HG02642 (cell line): ENCODE results near the gene PCBP3.

ENCODE experiments used
- ATAC-seq: cut with Tn5 transposase; IDR thresholded peaks from one replicate; pipeline ENCODE4 v1.9.1; 2021; ENCODE audit warnings: mild to moderate bottlenecking; ENCODE audit not compliant: unreplicated experiment, poor library complexity

The PCBP3 gene

DNA sequence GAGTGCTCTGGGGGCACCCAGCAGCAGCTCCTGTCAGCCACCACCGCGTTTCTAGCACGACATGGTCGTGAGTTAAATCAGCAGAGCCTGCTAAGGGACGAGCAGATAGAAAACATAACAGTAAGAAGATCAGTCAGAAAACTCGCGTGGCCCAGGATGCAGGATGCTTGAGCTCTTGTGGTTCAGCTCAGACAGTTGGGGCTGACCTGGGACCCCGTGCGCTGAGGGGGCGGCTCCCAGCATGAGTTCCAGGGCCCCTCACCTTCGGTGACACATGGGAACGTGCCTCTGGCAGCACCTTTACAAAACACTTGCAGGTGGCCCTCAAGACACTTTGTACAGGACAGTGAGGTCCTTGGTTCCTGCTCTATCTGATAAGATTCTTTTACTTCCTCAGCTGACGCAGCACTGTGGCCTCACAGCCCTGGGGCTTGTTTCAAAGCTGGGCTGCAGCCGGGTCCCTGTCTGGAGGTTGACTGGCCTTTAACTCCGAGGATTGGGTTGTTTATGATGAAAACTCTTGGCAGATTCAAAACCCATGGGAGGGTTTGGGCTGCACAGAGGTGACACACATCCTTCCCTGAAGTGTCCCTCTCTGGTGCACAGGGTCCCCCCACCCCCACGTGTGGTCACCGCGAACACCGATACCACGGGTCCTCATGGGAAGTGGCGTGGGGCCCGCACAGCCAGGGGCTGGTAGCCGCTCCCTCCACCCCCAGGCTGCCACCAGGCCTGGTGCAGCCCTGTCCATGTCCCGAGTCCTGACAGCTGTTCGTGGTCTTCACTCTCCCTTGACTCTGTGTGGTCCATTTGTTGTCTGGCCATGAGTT is 272.7 kb downstream of the PCBP3 start:
- no peak for ATAC-seq

DNA sequence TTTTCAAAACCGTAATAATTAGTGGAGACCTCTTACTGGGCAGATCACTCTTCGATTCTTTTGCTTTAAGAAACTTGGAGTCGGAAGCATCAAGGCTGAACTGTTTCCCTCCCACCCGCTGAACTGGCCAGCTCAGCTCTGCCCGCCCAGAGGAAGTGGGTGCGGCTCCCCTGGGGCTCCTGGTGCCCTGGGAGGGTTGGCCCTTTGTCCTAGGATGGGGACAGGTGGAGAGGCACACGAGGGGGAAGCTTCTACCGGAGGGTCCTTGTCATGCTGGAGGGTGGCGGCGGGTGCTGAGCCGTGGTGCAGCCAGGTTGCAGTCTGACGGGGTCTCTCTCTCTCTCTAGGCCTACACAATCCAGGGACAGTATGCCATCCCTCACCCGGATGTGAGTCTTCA is 273.7 kb downstream of the PCBP3 start:
- no peak for ATAC-seq

DNA sequence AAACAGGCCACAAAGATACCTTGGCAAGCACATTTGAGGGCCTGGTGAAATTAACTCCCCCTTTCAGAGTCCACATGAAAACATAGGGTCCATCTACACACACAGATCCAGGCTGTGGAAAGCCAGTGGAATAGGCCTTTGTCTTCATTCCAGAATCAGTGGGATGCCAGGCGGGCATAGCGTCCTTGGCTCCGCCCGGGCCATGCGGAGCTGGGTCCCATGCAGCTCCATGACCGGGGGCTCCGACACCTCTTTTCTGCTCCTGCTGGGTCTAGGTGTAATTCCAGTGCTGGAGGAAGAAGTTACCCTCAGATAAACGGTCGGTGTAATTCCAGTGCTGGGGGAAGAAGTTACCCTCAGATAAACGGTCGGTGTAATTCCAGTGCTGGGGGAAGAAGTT is 274.5 kb downstream of the PCBP3 start:
- ATAC-seq, result no peak

DNA sequence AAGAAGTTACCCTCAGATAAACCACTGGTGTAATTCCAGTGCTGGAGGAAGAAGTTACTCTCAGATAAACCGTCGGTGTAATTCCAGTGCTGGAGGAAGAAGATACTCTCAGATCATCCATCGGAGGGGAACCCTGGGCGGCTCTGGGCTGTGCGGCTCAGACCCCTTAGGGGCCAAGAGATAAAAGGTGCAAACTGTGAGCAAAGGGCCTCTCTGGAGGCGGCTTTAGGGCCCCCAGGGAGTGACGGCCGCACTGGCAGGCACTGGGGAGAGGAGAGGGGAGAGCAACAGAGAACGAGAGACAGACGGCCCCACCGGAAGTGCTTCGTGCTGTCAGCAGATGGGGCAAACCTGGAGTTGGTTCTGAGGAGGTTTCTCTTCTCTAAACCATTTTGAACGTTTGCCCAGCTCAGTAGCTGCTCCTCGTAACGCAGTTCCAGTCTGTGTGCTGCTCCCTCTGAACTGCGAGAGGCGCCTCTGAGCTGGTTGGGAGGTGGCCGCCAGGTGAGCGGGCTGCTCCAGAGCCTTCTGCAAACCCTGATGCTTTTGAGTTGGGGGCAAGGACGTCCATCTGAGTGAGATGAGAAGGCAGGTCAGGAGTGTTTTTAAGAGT is 275.4 kb downstream of the PCBP3 start:
- no peak for ATAC-seq

DNA sequence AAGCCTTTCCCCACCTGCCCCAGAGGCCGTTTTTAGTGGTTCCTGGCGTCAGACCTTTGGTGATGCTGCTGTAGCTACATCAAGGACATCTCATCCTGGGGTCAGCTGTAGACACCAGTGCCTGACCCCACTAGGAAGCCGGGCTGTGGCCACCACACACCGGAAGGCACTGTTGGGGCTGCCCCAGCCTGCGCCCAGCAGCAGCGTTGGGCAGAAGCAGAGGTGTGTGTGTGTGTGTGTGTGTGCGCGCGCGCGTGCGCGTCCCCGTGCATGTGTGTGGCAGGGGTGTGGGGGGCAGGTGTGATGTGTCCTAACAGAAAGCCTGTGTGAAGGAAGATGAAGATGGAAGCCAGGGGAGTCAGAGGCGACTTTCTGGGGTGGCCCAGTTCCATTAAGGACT is 276.1 kb downstream of the PCBP3 start:
- no peak for ATAC-seq

DNA sequence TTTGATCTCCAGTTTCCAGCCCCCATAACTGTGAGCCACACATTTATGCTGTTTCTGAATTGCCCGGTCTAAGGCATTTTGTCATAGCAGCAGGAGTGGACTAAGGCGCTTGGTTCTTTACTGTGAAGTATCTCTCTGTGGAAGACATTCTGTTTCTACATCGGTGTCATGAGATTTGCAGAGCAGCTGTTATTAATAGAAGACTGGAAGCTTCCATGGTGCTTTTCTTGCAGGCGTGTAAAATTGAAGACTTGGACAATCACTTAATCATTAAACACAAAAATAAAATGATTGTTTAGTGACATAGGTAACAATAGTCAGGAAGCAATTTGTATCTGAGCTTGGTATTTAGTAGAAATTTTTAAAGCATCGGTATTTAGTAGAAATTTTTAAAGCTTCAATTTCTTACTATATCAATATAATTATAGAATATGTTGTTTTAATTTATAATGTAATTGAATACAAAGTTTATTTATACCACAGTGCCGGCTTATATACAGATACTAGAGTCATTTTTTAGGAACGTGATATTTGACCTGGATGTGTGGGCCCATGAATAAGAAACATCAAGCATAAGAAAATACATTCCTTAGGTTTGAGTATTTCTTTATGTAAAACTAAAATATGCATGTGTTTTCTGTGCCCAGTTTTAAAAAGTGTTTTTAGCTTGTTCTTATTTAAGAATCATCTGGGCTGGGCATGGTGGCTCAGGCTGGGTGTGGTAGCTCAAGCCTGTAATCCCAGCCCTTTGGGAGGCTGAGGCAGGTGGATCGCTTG is 277.5 kb downstream of the PCBP3 start:
- ATAC-seq, result no peak

DNA sequence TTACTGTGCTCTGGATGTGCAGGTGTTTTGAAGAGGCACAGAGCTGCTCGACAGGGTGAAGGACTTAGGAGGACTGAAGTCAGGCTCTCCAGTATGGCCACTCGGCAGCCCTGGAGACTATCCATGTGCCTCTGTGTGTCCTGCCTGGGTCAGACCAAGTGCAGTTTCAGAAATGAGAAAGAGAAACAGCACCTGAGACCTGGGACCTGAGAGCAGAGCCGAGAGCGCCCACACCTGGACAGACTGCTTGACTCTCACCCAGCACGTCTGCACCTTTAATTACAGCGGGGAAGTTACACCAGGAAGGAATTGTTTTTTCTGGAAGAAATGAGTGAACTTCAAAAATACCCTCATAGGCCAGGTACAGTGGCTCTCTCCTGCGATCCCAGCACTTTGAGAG is 278.4 kb downstream of the PCBP3 start:
- no peak for ATAC-seq

DNA sequence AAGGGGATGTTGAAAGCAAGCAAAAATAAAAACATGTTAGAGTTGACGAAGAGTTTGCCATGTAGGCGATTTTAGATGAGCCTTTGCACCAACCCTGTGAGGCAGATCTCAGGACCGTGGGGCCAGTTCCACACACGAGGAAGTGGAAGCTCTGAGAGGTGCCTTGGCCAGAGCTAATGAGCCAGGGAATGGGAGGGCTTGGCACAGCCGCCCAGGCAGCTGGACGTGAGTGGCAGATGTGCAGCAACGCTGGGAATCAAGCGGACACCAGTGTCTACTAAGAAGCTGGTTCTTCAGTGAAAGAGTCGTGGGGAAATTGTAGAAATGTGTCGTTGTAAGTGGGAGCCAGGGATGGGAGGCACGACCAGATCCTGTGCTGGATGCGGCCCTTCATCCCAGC is 279.1 kb downstream of the PCBP3 start:
- no peak for ATAC-seq

DNA sequence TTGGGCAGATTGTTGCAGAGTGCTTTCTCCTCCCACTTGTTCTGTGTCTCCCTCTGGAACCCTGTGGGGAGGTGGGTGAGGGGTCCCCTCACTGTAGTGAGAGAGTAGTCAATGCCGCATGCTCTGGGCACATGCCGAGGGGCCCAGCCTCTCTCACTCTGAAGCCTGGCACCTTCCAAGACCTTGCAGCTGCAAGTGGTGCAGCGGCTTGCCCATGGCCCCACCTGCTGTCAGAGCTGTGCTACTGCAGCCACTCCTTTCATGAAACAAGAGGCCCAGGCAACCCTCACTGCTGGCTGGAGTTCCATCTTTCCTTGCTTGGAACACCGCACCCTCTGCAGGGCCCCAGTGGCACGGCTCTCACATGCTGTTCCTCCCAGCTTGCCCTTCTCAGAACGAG is 279.6 kb downstream of the PCBP3 start:
- no peak for ATAC-seq

DNA sequence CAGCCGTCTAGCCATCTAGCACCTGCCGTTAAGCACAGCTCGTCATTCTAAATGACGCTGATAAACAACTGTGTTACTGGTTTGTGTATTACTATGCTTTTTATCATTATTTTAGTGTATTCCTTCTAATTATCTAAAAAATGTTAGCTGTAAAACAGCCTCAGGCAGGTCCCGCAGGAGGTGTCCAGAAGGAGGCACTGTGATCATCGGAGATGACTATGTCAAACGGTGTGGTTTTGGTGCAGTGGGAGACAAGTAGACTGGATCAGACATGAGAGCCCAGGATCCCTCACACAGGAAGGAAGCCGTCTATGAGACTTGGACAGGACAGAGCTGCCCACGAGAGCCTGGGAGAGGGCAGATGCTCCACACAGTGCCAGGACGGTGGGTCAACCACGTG is 282.8 kb downstream of the PCBP3 start:
- no peak for ATAC-seq

DNA sequence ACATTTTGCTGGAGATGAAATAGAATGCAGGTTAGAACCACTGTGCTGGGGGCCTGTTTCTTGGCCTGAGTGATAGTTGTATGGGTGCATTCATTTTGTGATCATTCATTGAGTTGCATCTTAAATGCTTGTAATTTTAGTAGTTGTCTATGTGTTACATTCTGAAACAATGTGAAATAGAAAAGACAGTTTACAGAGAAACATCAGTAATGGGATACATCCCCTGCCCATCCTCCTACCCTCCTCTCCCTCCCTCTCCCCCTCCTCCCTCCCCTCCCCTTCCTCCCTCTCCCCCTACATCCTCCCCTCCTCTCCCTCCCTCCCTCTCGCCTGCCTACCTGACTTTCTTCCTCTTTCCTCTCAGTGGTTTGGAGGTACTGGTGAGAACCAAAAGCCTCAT is 283.5 kb downstream of the PCBP3 start:
- no peak for ATAC-seq

DNA sequence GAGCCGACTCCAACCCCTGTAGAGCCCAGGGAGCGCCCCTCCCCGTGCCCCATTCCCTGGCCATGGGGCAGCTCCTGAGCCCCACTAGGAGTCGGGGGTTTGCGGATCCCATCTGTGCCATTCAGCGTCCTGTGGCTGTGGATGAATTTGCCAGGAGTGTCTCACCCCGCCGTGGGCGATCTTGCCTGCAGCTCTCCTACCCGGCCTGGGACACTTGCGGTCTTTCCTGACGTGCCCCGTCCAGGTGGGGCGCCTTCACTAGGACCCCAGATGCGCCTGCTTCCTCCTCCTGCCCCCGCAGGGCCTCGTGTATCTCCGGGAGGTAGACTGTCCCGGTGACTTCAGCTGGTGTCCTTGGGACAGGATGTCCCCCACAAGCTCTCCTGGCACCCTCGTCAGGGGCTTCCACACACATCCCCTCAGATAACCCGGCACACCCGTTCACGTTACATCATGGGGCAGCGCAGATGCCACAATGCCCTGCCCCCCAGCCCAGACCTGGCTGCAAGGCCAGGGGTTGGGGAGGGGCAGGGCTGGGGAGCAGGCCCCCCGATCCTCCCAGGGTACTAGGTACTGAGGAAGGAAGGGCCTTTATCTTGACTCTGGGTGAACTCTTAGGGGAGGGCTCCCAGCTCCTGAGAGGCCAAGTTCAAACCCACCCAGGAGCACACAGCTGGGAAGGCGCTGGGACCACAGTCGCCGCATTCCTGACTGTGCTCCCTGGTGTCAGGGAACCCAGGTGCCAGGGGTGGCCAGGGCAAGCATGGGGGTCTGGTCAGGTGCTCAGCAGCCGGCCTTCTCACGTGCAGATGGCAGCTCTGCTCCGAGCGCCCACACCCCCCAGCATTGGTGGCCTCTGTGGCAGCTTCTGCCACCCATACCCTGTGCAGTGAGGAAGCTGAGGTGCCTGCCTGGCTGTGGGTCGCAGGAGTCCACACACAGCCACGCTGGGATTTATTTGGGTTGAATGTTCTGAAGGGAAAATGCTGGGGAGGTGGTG is 284.6 kb downstream of the PCBP3 start:
- no peak for ATAC-seq

DNA sequence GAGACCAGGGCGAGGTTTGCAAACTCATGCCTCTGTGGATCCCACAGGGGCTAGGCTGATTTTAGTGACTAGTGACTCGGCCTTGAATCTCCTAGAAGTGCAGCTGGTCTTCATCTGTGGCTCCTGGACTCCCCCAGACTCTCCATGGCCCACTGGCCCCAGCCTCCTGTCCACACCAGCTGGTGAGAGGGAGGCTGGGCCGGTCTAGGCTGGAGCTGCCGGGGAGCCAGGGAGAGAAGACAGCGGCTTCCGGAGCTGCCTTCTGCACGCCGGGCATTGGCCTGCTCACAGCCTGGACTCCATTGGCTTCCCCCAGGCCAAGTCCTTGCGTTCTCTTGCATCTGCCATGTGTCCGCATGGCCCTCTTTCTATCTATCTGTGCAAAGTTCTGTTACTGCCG is 285.9 kb downstream of the PCBP3 start:
- no peak for ATAC-seq

DNA sequence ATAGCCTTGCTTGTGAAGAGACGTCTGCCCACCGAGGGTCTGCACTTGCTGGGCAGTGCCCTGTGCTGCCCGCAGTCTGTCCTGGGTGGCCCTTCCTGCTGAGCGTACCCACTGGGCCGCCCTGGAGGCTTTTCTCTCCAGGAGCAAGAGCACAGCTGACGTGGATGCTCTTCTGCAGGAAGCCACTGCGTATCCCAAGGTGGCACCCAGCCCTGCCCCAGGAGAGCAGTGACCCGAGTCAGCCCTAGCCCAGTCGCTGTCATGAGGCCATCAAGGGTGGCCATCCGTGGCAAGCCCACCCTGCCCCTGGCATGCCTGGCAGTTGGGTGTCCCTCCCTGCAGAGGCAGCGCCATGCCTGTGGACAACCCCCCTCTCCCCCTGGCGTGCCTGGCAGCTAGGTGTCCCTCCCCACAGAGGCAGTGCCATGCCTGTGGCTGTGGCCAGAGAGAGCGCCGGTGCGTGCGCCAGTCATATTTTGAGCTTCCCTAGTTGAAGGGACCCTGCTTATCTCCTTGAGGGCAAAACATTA is 286.8 kb downstream of the PCBP3 start:
- no peak for ATAC-seq

DNA sequence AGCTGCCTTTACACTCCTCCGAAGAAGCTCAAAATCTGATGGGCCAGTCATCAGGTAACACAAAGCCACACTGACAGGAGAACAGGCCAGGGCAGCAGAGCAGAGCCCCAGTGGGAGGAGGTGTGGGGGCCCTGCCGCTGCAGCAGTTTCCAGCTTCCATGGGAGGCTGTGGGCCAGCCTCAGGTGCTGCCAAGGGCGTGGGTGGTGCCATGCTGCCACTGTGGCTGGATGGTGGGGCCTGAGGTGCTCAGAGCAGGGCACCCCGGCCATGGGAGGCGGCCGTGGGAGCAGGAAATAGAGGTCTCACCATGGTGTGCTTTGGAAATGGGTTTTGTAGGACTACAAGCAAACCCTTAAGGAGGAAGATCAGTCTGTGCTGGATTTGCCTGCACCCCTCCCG is 287.3 kb downstream of the PCBP3 start:
- ATAC-seq, result no peak

DNA sequence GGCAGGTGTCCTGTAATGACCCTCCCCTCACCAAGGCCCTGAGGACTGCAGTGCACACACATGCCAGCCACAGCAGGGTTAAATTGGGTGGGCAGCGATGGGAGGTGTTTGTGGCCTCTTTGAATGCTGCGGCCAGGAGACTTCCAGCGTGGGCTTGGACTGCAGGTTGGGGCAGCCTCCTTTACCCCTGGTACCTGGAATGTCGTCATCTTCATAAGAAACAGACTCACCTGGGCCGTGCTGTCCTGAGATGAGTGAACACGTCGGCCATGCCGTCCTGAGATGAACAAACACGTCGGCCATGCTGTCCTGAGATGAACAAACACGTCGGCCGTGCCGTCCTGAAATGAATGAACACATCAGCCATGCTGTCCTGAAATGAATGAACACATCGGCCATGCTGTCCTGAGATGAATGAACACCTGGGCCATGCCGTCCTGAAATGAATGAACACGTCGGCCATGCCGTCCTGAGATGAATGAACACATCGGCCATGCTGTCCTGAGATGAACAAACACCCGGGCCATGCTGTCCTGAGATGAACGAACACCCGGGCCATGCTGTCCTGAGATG is 288.0 kb downstream of the PCBP3 start:
- ATAC-seq, result no peak

DNA sequence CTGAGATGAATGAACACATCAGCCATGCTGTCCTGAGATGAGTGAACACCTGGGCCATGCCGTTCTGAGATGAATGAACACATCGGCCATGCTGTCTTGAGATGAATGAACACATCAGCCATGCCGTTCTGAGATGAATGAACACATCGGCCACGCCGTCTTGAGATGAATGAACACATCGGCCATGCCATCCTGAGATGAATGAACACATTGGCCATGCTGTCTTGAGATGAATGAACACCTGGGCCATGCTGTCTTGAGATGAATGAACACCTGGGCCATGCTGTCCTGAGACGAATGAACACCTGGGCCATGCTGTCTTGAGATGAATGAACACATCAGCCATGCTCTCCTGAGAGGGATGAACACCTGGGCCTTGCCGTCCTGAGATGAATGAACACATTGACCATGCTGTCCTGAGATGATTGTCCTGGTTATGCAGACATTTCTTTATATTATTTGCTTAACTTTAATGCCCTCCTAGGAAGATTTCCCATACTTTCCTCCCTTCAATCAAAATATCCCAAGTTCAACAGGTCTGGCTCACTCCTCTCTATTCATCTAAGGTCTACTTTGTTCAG is 289.5 kb downstream of the PCBP3 start:
- ATAC-seq, result no peak

DNA sequence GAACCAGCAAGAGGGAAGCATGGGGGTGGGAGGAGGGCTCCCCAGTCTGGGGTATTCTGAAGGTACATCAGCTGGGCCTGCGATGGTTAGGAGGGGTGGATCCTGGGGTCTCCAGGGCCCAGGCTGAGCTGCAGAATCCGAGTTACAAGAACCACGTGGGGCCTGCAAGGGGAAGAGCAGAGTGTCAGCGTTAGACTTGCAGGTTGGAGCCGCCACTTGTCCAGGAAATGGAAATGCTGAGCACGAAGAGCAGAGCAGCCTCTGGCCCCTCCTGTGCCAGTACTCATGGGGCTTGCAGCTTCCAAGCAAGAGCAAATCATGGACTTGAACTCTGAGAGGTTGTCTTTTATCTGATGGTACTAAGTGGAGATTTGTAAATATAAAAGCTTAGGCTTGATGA is 290.6 kb downstream of the PCBP3 start:
- no peak for ATAC-seq

DNA sequence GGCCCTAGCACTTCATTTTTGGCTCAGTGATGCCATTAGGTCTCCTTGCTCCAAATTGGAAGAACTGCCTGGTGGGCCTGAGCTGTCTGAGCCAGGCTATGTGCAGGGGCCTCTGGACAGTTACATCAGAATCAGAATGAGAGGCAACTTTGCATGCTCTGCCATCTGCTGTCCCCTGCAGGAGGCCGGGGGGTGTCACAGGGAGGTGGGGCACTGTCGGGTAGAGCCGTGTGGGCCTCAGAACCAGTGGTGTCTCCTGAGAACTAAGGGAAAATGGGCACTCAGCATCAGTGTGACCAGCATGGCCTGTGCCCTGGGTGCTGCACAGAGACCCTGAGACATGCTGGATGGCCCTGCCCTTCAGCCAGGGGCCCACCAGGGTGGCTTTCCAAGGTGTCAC is 291.0 kb downstream of the PCBP3 start:
- no peak for ATAC-seq
